K562 (cell line): Measurements from ENCODE around the gene RC3H2. TPM values are rescaled to one million over a fixed set of nuclear protein-coding genes. Genes with fewer than 3 reads are reported as not detected.
A peak's percentile ranks its signal among the peaks of the same experiment; 100 is the strongest.

ENCODE experiments used
- ARID1B ChIP-seq: fragments of 450-650 bp; IDR thresholded peaks from 2 replicates; pipeline ENCODE4 v1.6.1; 2016; ENCODE audit warnings: antibody characterized with exemption, mild to moderate bottlenecking, inconsistent platforms
- DEAF1 ChIP-seq: fragments of 450-650 bp; formaldehyde crosslinking; IDR thresholded peaks from 2 replicates; pipeline ENCODE4 v1.4.0; 2020; ENCODE audit warnings: mild to moderate bottlenecking, moderate library complexity
- FOXK1 ChIP-seq: sonication (generic); formaldehyde crosslinking; IDR thresholded peaks from 2 replicates; pipeline ENCODE4 v1.8.0; 2022; ENCODE audit warnings: missing genetic modification reagents, mild to moderate bottlenecking, borderline replicate concordance
- GTF2E2 ChIP-seq: fragments of 200-800 bp; sonication (Bioruptor generic); IDR thresholded peaks from 2 replicates; pipeline ENCODE4 v1.6.1; 2016; ENCODE audit warnings: missing genetic modification characterization, missing compliant biosample characterization
- KAT7 ChIP-seq: sonication (generic); formaldehyde crosslinking; IDR thresholded peaks from 2 replicates; pipeline ENCODE4 v1.8.0; 2022; ENCODE audit warnings: missing genetic modification reagents, mild to moderate bottlenecking, borderline replicate concordance
- NELFE ChIP-seq: IDR thresholded peaks from 2 replicates; pipeline ENCODE4 v1.6.1; 2011; ENCODE audit warnings: mild to moderate bottlenecking; ENCODE audit not compliant: insufficient read depth, insufficient read length
- NEUROD1 ChIP-seq: fragments of 150-350 bp; IDR thresholded peaks from 2 replicates; pipeline ENCODE4 v1.6.1; 2014; ENCODE audit warnings: borderline replicate concordance, low read length, low read depth; ENCODE audit not compliant: partially characterized antibody
- PTTG1 ChIP-seq: fragments of 450-650 bp; IDR thresholded peaks from 2 replicates; pipeline ENCODE4 v1.6.1; 2016; ENCODE audit warnings: low read depth, mild to moderate bottlenecking, missing genetic modification characterization, missing compliant biosample characterization
- RBM17 ChIP-seq: fragments of 200-400 bp; formaldehyde crosslinking; IDR thresholded peaks from 2 replicates; pipeline ENCODE4 v1.6.1; 2017; ENCODE audit warnings: low read depth, mild to moderate bottlenecking, low read length, borderline replicate concordance
- RBM39 ChIP-seq: fragments of 200-400 bp; formaldehyde crosslinking; optimal IDR thresholded peaks from 2 replicates; pipeline ENCODE3; 2018; ENCODE audit warnings: low read depth, low read length
- RNF219 ChIP-seq: fragments of 250-450 bp; sonication (Bioruptor Pico); IDR thresholded peaks from 2 replicates; pipeline ENCODE4 v1.5.0; 2022; ENCODE audit warnings: mild to moderate bottlenecking
- TEAD2 ChIP-seq: fragments of 450-650 bp; IDR thresholded peaks from 2 replicates; pipeline ENCODE4 v1.6.1; 2016; ENCODE audit warnings: missing genetic modification characterization, control low read depth, missing compliant biosample characterization
- TRIM28 ChIP-seq: fragments of 450-650 bp; IDR thresholded peaks from 2 replicates; pipeline ENCODE4 v1.6.1; 2017
- ZNF449 ChIP-seq: fragments of 250-450 bp; sonication (Bioruptor Pico); IDR thresholded peaks from 2 replicates; pipeline ENCODE4 v1.8.0; 2022; ENCODE audit warnings: moderate library complexity, mild to moderate bottlenecking, inconsistent platforms
- polyA plus RNA-seq, 8 experiments: library from polyadenylated mRNA; depleted of rRNA in 4 of 8; stranded (reverse) in 5 of 8; unstranded in 3 of 8; fragments of >200 nt; fragmentation: Nextera tagmentation in 2 of 8; fragmentation: Illumina TruSeq in 1 of 8; extraction: Ambion mirVana in 2 of 8; extraction: Trizol in 1 of 8; gene quantifications; 2 replicates each; pipeline versions ENCODE4 v1.2.1 to v1.2.3, GENCODE V29; 2011 to 2014; ENCODE audit warnings: inconsistent platforms in 1 of 8, missing spikeins in 1 of 8
- total RNA-seq, 7 experiments: library from RNA; depleted of rRNA in 6 of 7; stranded (reverse); fragments of >200 nt in 6 of 7; fragmentation: Illumina TruSeq in 2 of 7; extraction: Trizol in 2 of 7; gene quantifications; 2 replicates each; pipeline versions ENCODE4 v1.2.1 to v1.2.3, GENCODE V29; 2011 to 2021; ENCODE audit warnings: low replicate concordance in 1 of 7
- TF ChIP-seq, protein P1 (sequence below), 2 experiments: IDR thresholded peaks; 2 replicates each; pipeline ENCODE4 v1.6.1; 2012; ENCODE audit warnings: improper control_type of control experiment in 2 of 2, low read depth in 2 of 2, low read length in 2 of 2, borderline replicate concordance in 1 of 2
- TF ChIP-seq, protein P2 (sequence below): fragments of 450-650 bp; IDR thresholded peaks from 2 replicates; pipeline ENCODE4 v1.7.0; 2016; ENCODE audit warnings: borderline replicate concordance

Gene RC3H2
- total and polyA plus RNA-seq, 9 of the 15 experiments (the other 6 are each of a cell fraction or from before 2014, with no cell fraction given) = 5.6 to 35.4 (median 18.6) TPM

- TF ChIP-seq FOXK1 (CRISPR knock-in tag) (no peak), KAT7 (CRISPR knock-in tag) (no peak), NEUROD1 (no peak), NELFE (no peak), ARID1B (no peak), RBM17 (no peak), DEAF1 (CRISPR knock-in tag) (no peak), TEAD2 (tag) (no peak), GTF2E2 (peak; percentile 84; the same call in 1 of the 2 replicates), RBM39 (no peak), ZNF449 (CRISPR knock-in tag) (no peak), PTTG1 (tag) (no peak), RNF219 (CRISPR knock-in tag) (no peak), TRIM28 (no peak)
- TF ChIP-seq, protein P1, sequence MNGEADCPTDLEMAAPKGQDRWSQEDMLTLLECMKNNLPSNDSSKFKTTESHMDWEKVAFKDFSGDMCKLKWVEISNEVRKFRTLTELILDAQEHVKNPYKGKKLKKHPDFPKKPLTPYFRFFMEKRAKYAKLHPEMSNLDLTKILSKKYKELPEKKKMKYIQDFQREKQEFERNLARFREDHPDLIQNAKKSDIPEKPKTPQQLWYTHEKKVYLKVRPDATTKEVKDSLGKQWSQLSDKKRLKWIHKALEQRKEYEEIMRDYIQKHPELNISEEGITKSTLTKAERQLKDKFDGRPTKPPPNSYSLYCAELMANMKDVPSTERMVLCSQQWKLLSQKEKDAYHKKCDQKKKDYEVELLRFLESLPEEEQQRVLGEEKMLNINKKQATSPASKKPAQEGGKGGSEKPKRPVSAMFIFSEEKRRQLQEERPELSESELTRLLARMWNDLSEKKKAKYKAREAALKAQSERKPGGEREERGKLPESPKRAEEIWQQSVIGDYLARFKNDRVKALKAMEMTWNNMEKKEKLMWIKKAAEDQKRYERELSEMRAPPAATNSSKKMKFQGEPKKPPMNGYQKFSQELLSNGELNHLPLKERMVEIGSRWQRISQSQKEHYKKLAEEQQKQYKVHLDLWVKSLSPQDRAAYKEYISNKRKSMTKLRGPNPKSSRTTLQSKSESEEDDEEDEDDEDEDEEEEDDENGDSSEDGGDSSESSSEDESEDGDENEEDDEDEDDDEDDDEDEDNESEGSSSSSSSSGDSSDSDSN (IDR thresholded peaks at IDR 0.05; ENCODE audit: borderline replicate concordance in 1 of 2, low read depth in 2 of 2, low read length in 2 of 2) = peak in 1 of 2 experiments; percentile 26; a peak in 1 of 4 replicates
- TF ChIP-seq, protein P2, sequence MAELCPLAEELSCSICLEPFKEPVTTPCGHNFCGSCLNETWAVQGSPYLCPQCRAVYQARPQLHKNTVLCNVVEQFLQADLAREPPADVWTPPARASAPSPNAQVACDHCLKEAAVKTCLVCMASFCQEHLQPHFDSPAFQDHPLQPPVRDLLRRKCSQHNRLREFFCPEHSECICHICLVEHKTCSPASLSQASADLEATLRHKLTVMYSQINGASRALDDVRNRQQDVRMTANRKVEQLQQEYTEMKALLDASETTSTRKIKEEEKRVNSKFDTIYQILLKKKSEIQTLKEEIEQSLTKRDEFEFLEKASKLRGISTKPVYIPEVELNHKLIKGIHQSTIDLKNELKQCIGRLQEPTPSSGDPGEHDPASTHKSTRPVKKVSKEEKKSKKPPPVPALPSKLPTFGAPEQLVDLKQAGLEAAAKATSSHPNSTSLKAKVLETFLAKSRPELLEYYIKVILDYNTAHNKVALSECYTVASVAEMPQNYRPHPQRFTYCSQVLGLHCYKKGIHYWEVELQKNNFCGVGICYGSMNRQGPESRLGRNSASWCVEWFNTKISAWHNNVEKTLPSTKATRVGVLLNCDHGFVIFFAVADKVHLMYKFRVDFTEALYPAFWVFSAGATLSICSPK = no peak
Observed at GRCh38 chr9:122931226-122932121, 26.3 kb upstream of the RC3H2 start, which contains the start of gene ZBTB26 (continued).
